Mesendoderm (in vitro differentiated cells): ENCODE results near the gene ZNRF3. TPM values are rescaled to one million over a fixed set of nuclear protein-coding genes. Genes with fewer than 3 reads are reported as not detected.

ENCODE experiments used
- DNase-seq: peaks from one replicate; pipeline ENCODE4 v3.0.0; 2013
- H2AK5ac ChIP-seq: 2 replicates; pipeline ENCODE4 v1.6.1; 2013; ENCODE audit warnings: low read length, inconsistent platforms
- H2BK120ac ChIP-seq: 2 replicates; pipeline ENCODE4 v1.6.1; 2013; ENCODE audit warnings: low read depth, mild to moderate bottlenecking, low read length, moderate library complexity, mixed read lengths
- H2BK15ac ChIP-seq: replicated peaks from 2 replicates; pipeline ENCODE4 v1.6.1; 2013; ENCODE audit warnings: low read depth, mild to moderate bottlenecking, moderate library complexity
- H2BK5ac ChIP-seq: 2 replicates; pipeline ENCODE4 v1.6.1; 2013; ENCODE audit warnings: low read length, inconsistent platforms
- H3K18ac ChIP-seq: 2 replicates; pipeline ENCODE4 v1.6.1; 2013; ENCODE audit warnings: mild to moderate bottlenecking, low read length, mixed read lengths
- H3K23ac ChIP-seq: one replicate; pipeline ENCODE4 v1.6.1; 2013; ENCODE audit warnings: low read length
- H3K27ac ChIP-seq: 2 replicates; pipeline ENCODE4 v1.5.1; 2013; ENCODE audit warnings: low read depth, mild to moderate bottlenecking, inconsistent platforms, low read length, moderate library complexity
- H3K27me3 ChIP-seq: 2 replicates; pipeline ENCODE4 v1.6.1; 2013; ENCODE audit warnings: low read length, control low read depth, mild to moderate bottlenecking, inconsistent platforms; ENCODE audit not compliant: insufficient read depth, poor library complexity
- H3K36me3 ChIP-seq: 2 replicates; pipeline ENCODE4 v1.6.1; 2013; ENCODE audit warnings: low read length, inconsistent platforms; ENCODE audit not compliant: control insufficient read depth, insufficient read depth
- H3K4ac ChIP-seq: one replicate; pipeline ENCODE4 v1.6.1; 2013; ENCODE audit warnings: low read depth, mild to moderate bottlenecking, low read length, moderate library complexity
- H3K4me1 ChIP-seq: 2 replicates; pipeline ENCODE4 v1.6.1; 2013; ENCODE audit warnings: low read depth, low read length, inconsistent platforms; ENCODE audit not compliant: control insufficient read depth
- H3K4me2 ChIP-seq: 2 replicates; pipeline ENCODE4 v1.6.1; 2013; ENCODE audit warnings: low read length
- H3K4me3 ChIP-seq: 2 replicates; pipeline ENCODE4 v1.5.1; 2013; ENCODE audit warnings: mild to moderate bottlenecking, low read length
- H3K56ac ChIP-seq: one replicate; pipeline ENCODE4 v1.6.1; 2013; ENCODE audit warnings: low read length
- H3K79me1 ChIP-seq: 2 replicates; pipeline ENCODE4 v1.6.1; 2013; ENCODE audit warnings: low read length, inconsistent platforms
- H3K79me2 ChIP-seq: 2 replicates; pipeline ENCODE4 v1.6.1; 2013; ENCODE audit warnings: mild to moderate bottlenecking, low read length; ENCODE audit not compliant: control insufficient read depth, insufficient read depth
- H3K9ac ChIP-seq: 2 replicates; pipeline ENCODE4 v1.6.1; 2013; ENCODE audit warnings: low read length, inconsistent platforms
- H4K5ac ChIP-seq: one replicate; pipeline ENCODE4 v1.6.1; 2013; ENCODE audit warnings: low read length
- H4K8ac ChIP-seq: one replicate; pipeline ENCODE4 v1.6.1; 2013; ENCODE audit warnings: low read depth, mild to moderate bottlenecking, control low read depth, low read length, moderate library complexity
- WGBS: extraction: QIAGEN DNeasy Blood & Tissue Kit; methylation state at CpG from one replicate; pipeline ENCODE4 v1.1.7; 2013; ENCODE audit warnings: low lambda C conversion rate, missing lambda C conversion rate; ENCODE audit not compliant: insufficient coverage; ENCODE audit errors: extremely low coverage; 5-methylcytosine and 5-hydroxymethylcytosine counted together
- small RNA-seq: library from polyadenylated mRNA; stranded (forward); fragments of <200 nt; extraction: miRNeasy Mini kit (QIAGEN cat#:217004); gene quantifications from one replicate; pipeline ENCODE3, GENCODE V24; 2013; ENCODE audit not compliant: insufficient read depth

The ZNRF3 gene

DNA sequence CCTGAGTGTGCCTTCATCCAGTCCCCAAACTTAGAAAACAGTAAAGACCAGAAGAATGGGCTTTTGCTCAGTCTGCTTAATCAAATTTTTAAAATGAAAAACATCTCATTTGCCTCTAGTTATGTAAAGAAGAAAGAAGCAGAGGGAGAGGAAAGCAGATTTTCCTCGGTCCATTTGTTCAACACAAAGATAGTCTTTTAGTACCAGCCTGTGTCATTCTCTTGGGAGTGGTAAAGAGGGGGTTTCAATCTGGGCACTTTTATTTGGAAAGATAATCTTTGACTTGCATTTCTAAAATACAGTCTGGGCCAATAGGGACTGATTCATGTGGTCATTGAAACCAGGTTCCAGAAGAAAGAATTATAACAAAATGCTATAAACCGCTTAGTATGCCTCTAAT lies 218.9 kb downstream of the ZNRF3 start:
- no peaks in the 10 kb centered on the region for H3K79me1 ChIP-seq
- DNase-seq = no peak
- H3K27ac ChIP-seq = no peak overlapping the region
- H3K27me3 ChIP-seq = no peaks in the 10 kb centered on the region
- no peak overlapping the region for H3K4me3 ChIP-seq
- H2BK5ac ChIP-seq = no peak overlapping the region
- no peak overlapping the region for H3K18ac ChIP-seq
- H2BK15ac ChIP-seq = no peak overlapping the region
- H3K79me2 ChIP-seq = no peaks in the 10 kb centered on the region
- no peak overlapping the region for H3K9ac ChIP-seq
- H3K36me3 ChIP-seq = no peaks in the 10 kb centered on the region
- no peak overlapping the region for H3K23ac ChIP-seq
- H2AK5ac ChIP-seq = no peak overlapping the region
- no peak overlapping the region for H4K8ac ChIP-seq
- no peak overlapping the region for H4K5ac ChIP-seq
- H3K4ac ChIP-seq = no peak overlapping the region
- WGBS = no CpG with 5 or more reads among the region's 2 CpGs
- no peak overlapping the region for H2BK120ac ChIP-seq
- H3K56ac ChIP-seq = no peak overlapping the region
- H3K4me1 ChIP-seq = peaks cover 6% of the 10 kb centered on the region
- no peak overlapping the region for H3K4me2 ChIP-seq

DNA sequence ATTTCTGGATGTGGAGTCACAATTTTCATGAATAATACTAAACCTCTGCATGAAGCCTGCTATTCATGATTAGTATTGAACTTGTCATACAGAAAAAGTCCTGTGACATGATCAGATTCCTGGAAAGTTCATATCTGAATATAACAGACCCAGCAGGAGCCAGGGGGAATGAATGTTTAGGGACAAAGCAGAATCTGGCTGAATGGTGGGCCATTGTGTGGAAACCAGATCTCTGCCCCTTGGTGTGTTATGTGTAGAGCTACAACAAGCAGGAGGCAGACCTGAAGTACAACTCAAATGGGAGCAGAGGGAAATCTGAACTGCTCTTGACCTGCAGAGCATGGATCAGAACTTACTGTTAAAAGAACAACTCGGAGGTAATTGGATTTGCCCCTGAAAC lies 219.7 kb downstream of the ZNRF3 start:
- no peak overlapping the region for H3K4ac ChIP-seq
- WGBS = no CpG with 5 or more reads among the region's 1 CpG
- no peak overlapping the region for H4K5ac ChIP-seq
- H3K4me2 ChIP-seq = no peak overlapping the region
- no peak overlapping the region for H2BK5ac ChIP-seq
- no peaks in the 10 kb centered on the region for H3K79me2 ChIP-seq
- H3K27me3 ChIP-seq = no peaks in the 10 kb centered on the region
- H3K4me1 ChIP-seq = peaks cover 6% of the 10 kb centered on the region
- H3K27ac ChIP-seq = no peak overlapping the region
- no peak overlapping the region for H3K9ac ChIP-seq
- H3K36me3 ChIP-seq = no peaks in the 10 kb centered on the region
- peak overlapping the region; percentile 6 for H3K56ac ChIP-seq
- H3K4me3 ChIP-seq = no peak overlapping the region
- no peak overlapping the region for H3K23ac ChIP-seq
- H4K8ac ChIP-seq = no peak overlapping the region
- no peak for DNase-seq
- no peak overlapping the region for H2BK120ac ChIP-seq
- no peak overlapping the region for H3K18ac ChIP-seq
- no peak overlapping the region for H2AK5ac ChIP-seq
- no peak overlapping the region for H2BK15ac ChIP-seq
- H3K79me1 ChIP-seq = no peaks in the 10 kb centered on the region

DNA sequence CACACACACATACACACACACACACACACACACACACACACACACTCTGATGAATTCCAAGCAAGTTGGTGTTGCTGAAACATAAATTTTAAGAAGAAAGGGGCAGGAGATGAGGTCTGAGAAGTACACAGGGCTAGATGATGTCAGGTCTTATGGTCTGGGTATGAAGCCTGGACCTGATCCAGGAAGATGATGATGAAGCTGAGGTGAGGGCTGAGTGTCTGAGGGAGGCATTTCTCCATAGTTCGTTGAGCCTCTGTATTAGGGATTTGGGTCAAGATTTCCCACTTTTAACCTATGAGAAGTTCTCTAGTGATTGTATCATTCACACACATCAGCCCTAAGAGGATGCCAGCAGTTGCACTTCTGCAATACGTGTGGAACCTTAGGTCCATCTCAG lies 222.1 kb downstream of the ZNRF3 start:
- peaks cover 3% of the 10 kb centered on the region for H3K4me1 ChIP-seq
- H3K4me2 ChIP-seq = no peak overlapping the region
- H3K23ac ChIP-seq = no peak overlapping the region
- no peak overlapping the region for H3K18ac ChIP-seq
- no peaks in the 10 kb centered on the region for H3K36me3 ChIP-seq
- H2BK15ac ChIP-seq = no peak overlapping the region
- WGBS = no CpG with 5 or more reads among the region's 2 CpGs
- H2BK5ac ChIP-seq = no peak overlapping the region
- H3K9ac ChIP-seq = no peak overlapping the region
- no peaks in the 10 kb centered on the region for H3K79me1 ChIP-seq
- no peak for DNase-seq
- no peak overlapping the region for H3K27ac ChIP-seq
- H2AK5ac ChIP-seq = no peak overlapping the region
- no peaks in the 10 kb centered on the region for H3K27me3 ChIP-seq
- H4K5ac ChIP-seq = no peak overlapping the region
- no peak overlapping the region for H3K56ac ChIP-seq
- H3K4me3 ChIP-seq = no peak overlapping the region
- no peaks in the 10 kb centered on the region for H3K79me2 ChIP-seq
- no peak overlapping the region for H3K4ac ChIP-seq
- H2BK120ac ChIP-seq = no peak overlapping the region
- no peak overlapping the region for H4K8ac ChIP-seq

DNA sequence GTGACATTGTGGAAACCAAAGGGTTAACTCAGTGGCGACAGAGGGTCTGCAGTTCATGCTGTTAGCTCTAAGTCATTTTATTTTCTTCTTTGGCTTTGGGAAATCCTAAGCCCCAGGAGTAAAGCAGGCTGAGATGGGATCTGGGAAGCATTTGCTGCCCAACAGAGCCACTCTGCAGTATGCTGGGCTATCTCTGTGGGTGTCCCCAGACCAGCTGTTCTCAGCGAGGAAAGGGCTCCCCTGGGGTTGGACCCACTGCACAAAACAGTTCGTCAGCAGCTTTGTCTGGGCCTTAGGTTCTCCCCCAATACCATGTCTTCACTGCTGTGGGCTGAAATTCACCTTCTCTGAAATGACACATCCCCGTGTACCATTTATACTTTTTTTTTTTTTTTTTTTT lies 223.5 kb downstream of the ZNRF3 start:
- Histone ChIP-seq H2BK5ac (no peak overlapping the region), H3K4ac (no peak overlapping the region), H3K9ac (no peak overlapping the region), H2BK120ac (no peak overlapping the region), H3K27me3 (no peaks in the 10 kb centered on the region), H3K36me3 (no peaks in the 10 kb centered on the region), H3K27ac (no peak overlapping the region), H3K4me3 (no peak overlapping the region), H2AK5ac (no peak overlapping the region), H3K79me1 (no peaks in the 10 kb centered on the region), H3K18ac (no peak overlapping the region), H3K23ac (no peak overlapping the region), H3K4me2 (no peak overlapping the region), H3K79me2 (no peaks in the 10 kb centered on the region), H4K5ac (no peak overlapping the region), H3K56ac (peak overlapping the region; percentile 37), H4K8ac (no peak overlapping the region), H2BK15ac (no peak overlapping the region), H3K4me1 (peaks cover 3% of the 10 kb centered on the region)
- no CpG with 5 or more reads among the region's 4 CpGs for WGBS
- no peak for DNase-seq

Small RNAs within 50 kb of the gene (small RNA-seq; reads per million reads assigned to genes)
- gene Z93930.1 = not detected
